ENCODE results near the gene CINP. TPM values are rescaled to one million over a fixed set of nuclear protein-coding genes. Genes with fewer than 3 reads are reported as not detected.

CINP gene
- 36.6 and 42.9 TPM in 2 replicates for total RNA-seq

DNA sequence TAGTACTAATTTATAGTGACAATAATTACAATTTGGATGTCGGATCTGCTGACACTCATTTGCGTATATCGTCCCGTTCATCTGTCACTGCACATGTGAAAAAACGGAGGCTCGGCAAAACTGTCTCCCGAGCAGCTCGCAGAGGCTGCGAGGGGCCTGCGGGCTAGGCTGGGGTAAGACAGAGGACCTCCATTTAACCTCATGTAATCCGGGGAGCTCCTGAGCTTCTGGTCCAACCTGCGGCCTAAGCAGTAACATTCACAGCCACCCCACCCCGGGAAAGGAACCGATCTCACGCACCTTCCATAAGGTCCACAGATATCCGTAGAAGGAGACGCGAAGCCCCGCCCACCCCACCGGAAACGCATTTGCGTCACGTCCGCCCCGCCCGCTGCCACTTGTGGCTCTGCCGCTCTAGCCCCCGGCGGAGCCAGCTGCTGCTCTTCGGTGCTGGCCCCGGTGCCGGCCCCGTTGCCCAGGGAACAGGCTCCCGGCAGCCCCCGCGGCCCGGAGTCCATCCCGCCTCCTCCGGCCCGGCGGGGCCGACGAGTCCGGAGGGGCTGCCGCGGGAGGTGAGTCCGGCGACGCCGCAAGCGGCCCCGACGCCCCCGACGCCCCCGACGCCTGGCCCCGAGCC, at the start of gene CINP, which contains the start of gene TECPR2:
TSS of gene CINP (minus strand) at position 346 of the 637 bp plus-strand sequence. CDS start at position 307, 39 bp downstream.
TSS of gene TECPR2 (plus strand) at position 397 of the 637 bp plus-strand sequence. CDS start 13,781 bp downstream, outside the sequence.

DNA sequence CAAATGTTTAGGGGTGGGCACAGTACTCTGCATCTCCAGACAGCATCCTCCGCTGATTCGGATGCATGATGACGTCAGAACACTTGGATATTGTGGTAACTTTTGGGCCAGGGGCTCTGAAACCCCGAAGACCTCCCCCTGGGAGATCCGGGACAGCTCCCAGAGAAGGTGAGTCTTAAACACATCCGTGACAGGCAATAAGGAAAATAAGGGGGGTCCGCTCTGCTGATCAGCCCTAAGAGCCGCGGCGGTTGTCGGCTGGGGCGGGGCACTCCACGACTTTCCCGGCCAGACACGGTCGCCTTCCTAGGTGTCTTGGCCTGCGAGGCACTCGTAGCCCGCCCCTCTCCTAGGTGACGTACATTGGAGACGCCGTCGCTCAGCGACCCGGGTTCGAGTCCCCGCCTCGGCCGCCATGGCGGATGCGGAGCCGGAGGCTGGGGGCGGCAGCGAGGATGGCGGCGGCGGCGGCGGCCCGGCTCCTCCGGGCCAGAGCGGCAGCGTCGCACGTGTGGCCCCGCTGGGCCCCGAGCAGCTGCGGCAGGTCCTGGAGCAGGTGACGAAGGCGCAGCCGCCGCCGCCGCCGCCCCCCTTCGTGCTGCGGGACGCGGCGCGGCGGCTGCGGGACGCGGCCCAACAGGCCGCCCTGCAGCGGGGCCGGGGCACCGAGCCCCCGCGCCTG, 43.2 kb downstream of the CINP start, which contains the start of gene ZNF839:
TSS of gene ZNF839 (plus strand) at position 396 of the 682 bp plus-strand sequence. CDS start at position 416, 20 bp downstream.

GRCh38 chr14:102304611-102305506, 57.8 kb downstream of the CINP start, which contains the start of gene MOK:
TSS of gene MOK (minus strand) at chr14:102305164. CDS start at chr14:102304968, 196 bp downstream.

Other genes with a start within 250 kb of the CINP start
- 14.8 and 16.6 TPM in 2 replicates for gene WDR20, start 223.0 kb downstream of the CINP start, total RNA-seq
- 7.0 and 10.7 TPM in 2 replicates for gene MOK, start 57.7 kb downstream of the CINP start, total RNA-seq
- 8.3 and 10.2 TPM in 2 replicates for gene ZNF839, start 43.1 kb downstream of the CINP start, total RNA-seq
- gene TECPR2, start 51 bp upstream of the CINP start, total RNA-seq, result 23.3 and 36.1 TPM in 2 replicates
- gene ANKRD9, start 146.9 kb upstream of the CINP start, total RNA-seq, result 16.1 and 36.8 TPM in 2 replicates
- gene RCOR1, start 229.8 kb upstream of the CINP start, total RNA-seq, result 16.0 and 16.7 TPM in 2 replicates

Measured in smooth muscle cell of the pulmonary artery (primary cell).